Mammary epithelial cell (primary cell): ENCODE results near the gene SH2B2.

ENCODE experiments used
- CTCF ChIP-seq, 2 donors: IDR thresholded peaks in 1 of 2; conservative IDR thresholded peaks in 1 of 2; 2 replicates each; pipeline ENCODE4 v1.5.1; 2011 to 2012; ENCODE audit warnings: inconsistent platforms in 2 of 2, low read length in 2 of 2, mild to moderate bottlenecking in 2 of 2, control low read depth in 1 of 2, low read depth in 1 of 2; ENCODE audit not compliant: insufficient read depth in 1 of 2; ENCODE audit errors: extremely low read depth in 1 of 2
- EZH2 ChIP-seq: IDR thresholded peaks from 2 replicates; pipeline ENCODE4 v1.6.1; 2012; ENCODE audit warnings: low read length, inconsistent platforms, borderline replicate concordance

GRCh38 chr7:102297487-102298218, 11.0 kb downstream of the SH2B2 start:
- TF ChIP-seq CTCF (conservative IDR thresholded peaks at IDR 0.05 in 1 of 2, IDR thresholded peaks at IDR 0.05 in 1 of 2; ENCODE audit: extremely low read depth in 1 of 2, insufficient read depth in 1 of 2, low read depth in 1 of 2, low read length in 2 of 2) (no peak), EZH2 (no peak)
